ENCODE results near the gene CSMD2.

CSMD2 gene

GRCh38 chr1:33997127-33998036 is 167.6 kb downstream of the CSMD2 start:
- DNase-seq = peak in 1 of 14 donors; percentile 30

GRCh38 chr1:33996281-33996680 is 168.7 kb downstream of the CSMD2 start:
- peak in 1 of 14 donors; percentile 23 for DNase-seq

- no peak for DNase-seq
These were observed 171.7 kb downstream of the CSMD2 start for GRCh38 chr1:33993301-33993700.

GRCh38 chr1:33990281-33990680 is 174.7 kb downstream of the CSMD2 start:
- no peak for DNase-seq

- no peak for DNase-seq
These were observed 176.9 kb downstream of the CSMD2 start for GRCh38 chr1:33988161-33988560.

- DNase-seq = peak in 9 of 14 donors; percentile 15 to 67 (median 29)
These were observed 178.5 kb downstream of the CSMD2 start for GRCh38 chr1:33986390-33987095.

- no peak for DNase-seq
These were observed 179.4 kb downstream of the CSMD2 start for GRCh38 chr1:33985656-33986055.

- DNase-seq = peak in 1 of 14 donors; percentile 62
These were observed 180.0 kb downstream of the CSMD2 start for GRCh38 chr1:33984906-33985565.

- no peak for DNase-seq
These were observed 182.6 kb downstream of the CSMD2 start for GRCh38 chr1:33982419-33982818.

GRCh38 chr1:33979341-33979740 is 185.7 kb downstream of the CSMD2 start:
- no peak for DNase-seq

GRCh38 chr1:33975961-33976360 is 189.1 kb downstream of the CSMD2 start:
- no peak for DNase-seq

GRCh38 chr1:33973799-33974545 is 191.1 kb downstream of the CSMD2 start:
- DNase-seq = peak in 3 of 14 donors; percentile 7 to 28 (median 24)

GRCh38 chr1:33972676-33973395 is 192.2 kb downstream of the CSMD2 start:
- DNase-seq = peak in 11 of 14 donors; percentile 14 to 66 (median 47)

GRCh38 chr1:33971913-33972312 is 193.1 kb downstream of the CSMD2 start:
- peak in 2 of 14 donors; percentile 10 to 23 for DNase-seq

GRCh38 chr1:33971018-33971710 is 193.9 kb downstream of the CSMD2 start:
- DNase-seq = peak in 2 of 14 donors; percentile 29 to 69

- DNase-seq = no peak
These were observed 194.7 kb downstream of the CSMD2 start for GRCh38 chr1:33970148-33970825.

GRCh38 chr1:33966346-33967141 is 198.5 kb downstream of the CSMD2 start:
- no peak for DNase-seq

GRCh38 chr1:33965086-33965485 is 199.9 kb downstream of the CSMD2 start:
- no peak for DNase-seq

- no peak for DNase-seq
These were observed 203.0 kb downstream of the CSMD2 start for GRCh38 chr1:33962061-33962460.

All from C1 segment of cervical spinal cord (tissue), 14 donors.